ENCODE measurements around the gene SGCD. TPM values are rescaled to one million over a fixed set of nuclear protein-coding genes. Genes with fewer than 3 reads are reported as not detected.

SGCD gene
- total and polyA plus RNA-seq, 12 donors = 1.0 to 30.4 (median 9.4) TPM

DNA sequence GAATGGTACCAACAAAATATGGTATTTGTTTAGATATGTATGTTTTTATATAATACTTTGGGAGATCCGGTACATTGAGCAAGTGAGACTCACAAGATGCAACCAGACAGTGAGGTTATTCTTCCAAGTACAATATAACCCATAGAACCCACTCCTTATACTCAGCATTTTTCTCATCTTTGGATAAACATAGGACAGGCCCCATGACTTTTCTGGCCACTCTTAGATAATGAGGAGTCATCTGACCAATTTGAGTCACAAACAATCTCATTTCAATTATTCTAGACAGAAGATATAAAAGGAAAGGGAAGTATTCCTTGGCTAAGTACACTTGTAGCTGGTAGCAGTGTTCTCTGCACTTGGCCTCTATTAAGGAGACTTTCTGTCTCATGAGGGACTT lies 150.2 kb downstream of the SGCD start:
- WGBS, 4 donors = 74 to 92% (median 83%) methylated on average over 1 of the region's 1 CpG
- no peak overlapping the region for H3K4me3 ChIP-seq
- no peak for DNase-seq
- no peaks in the 10 kb centered on the region for H3K36me3 ChIP-seq (replicated peaks in 1 of 2)
- no peaks in the 10 kb centered on the region for H3K9me3 ChIP-seq (replicated peaks in 1 of 3)
- TF ChIP-seq POLR2A (IDR thresholded peaks at IDR 0.05) (no peak), CTCF (IDR thresholded peaks at IDR 0.05) (no peak)
- H3K4me1 ChIP-seq (replicated peaks in 1 of 2) = peaks cover 15 to 16% of the 10 kb centered on the region in 2 donors
- no peaks in the 10 kb centered on the region for H3K27me3 ChIP-seq
- H3K27ac ChIP-seq = no peak overlapping the region
- intact Hi-C loops (cut with DNase I) = no loop called here

- 79 to 100% (median 91%) methylated on average over 1 of the region's 1 CpG for WGBS, 4 donors
- Histone ChIP-seq H3K27ac (no peak overlapping the region), H3K27me3 (no peaks in the 10 kb centered on the region), H3K9me3 (replicated peaks in 1 of 3) (no peaks in the 10 kb centered on the region), H3K36me3 (replicated peaks in 1 of 2) (no peaks in the 10 kb centered on the region), H3K4me1 (replicated peaks in 1 of 2) (peaks cover 8 to 9% of the 10 kb centered on the region in 2 donors), H3K4me3 (no peak overlapping the region)
- intact Hi-C loops (cut with DNase I) = no loop called here
- no peak for DNase-seq
- no peak for TF ChIP-seq POLR2A (IDR thresholded peaks at IDR 0.05)
Observed at GRCh38 chr5:156479849-156480248, 152.9 kb downstream of the SGCD start.

- peak; percentile 26 to 76 (median 58) for DNase-seq
- 36 to 87% (median 49%) methylated on average over 2 to 4 of the region's 4 CpGs for WGBS, 4 donors
- TF ChIP-seq POLR2A (IDR thresholded peaks at IDR 0.05) (no peak), CTCF (IDR thresholded peaks at IDR 0.05) (no peak)
- Histone ChIP-seq H3K9me3 (replicated peaks in 1 of 3) (no peaks in the 10 kb centered on the region), H3K27me3 (no peaks in the 10 kb centered on the region), H3K27ac (peak overlapping the region in 1 of 5 donors; percentile 45), H3K4me3 (no peak overlapping the region), H3K4me1 (replicated peaks in 1 of 2) (peaks cover 0 to 4% of the 10 kb centered on the region in 2 donors), H3K36me3 (replicated peaks in 1 of 2) (no peaks in the 10 kb centered on the region)
- intact Hi-C loops (cut with DNase I) = no loop called here
Observed at GRCh38 chr5:156481741-156482140, 154.8 kb downstream of the SGCD start.

GRCh38 chr5:156482818-156483217 lies 155.9 kb downstream of the SGCD start:
- peaks cover 0 to 4% of the 10 kb centered on the region in 2 donors for H3K4me1 ChIP-seq (replicated peaks in 1 of 2)
- no peaks in the 10 kb centered on the region for H3K9me3 ChIP-seq (replicated peaks in 1 of 3)
- intact Hi-C loops (cut with DNase I) = no loop called here
- no peak for TF ChIP-seq POLR2A (IDR thresholded peaks at IDR 0.05)
- TF ChIP-seq CTCF (IDR thresholded peaks at IDR 0.05) = no peak
- no peaks in the 10 kb centered on the region for H3K36me3 ChIP-seq (replicated peaks in 1 of 2)
- no peak for DNase-seq
- H3K4me3 ChIP-seq = no peak overlapping the region
- H3K27ac ChIP-seq = no peak overlapping the region
- H3K27me3 ChIP-seq = no peaks in the 10 kb centered on the region

- WGBS, 4 donors = 83 to 96% (median 88%) methylated on average over 1 to 2 of the region's 2 CpGs; no CpG with 5 or more reads in 1 of the 4 donors
- H3K4me1 ChIP-seq (replicated peaks in 1 of 2) = peaks cover 0 to 4% of the 10 kb centered on the region in 2 donors
- TF ChIP-seq CTCF (IDR thresholded peaks at IDR 0.05) (no peak), POLR2A (IDR thresholded peaks at IDR 0.05) (no peak)
Observed at GRCh38 chr5:156486394-156487238, 159.7 kb downstream of the SGCD start.

More at GRCh38 chr5:156486394-156487238, 159.7 kb downstream of the SGCD start:
- H3K27ac ChIP-seq = no peak overlapping the region
- intact Hi-C loops (cut with DNase I) = no loop called here
- H3K9me3 ChIP-seq (replicated peaks in 1 of 3) = no peaks in the 10 kb centered on the region
- no peak overlapping the region for H3K4me3 ChIP-seq
- H3K27me3 ChIP-seq = no peaks in the 10 kb centered on the region
- DNase-seq = no peak
- no peaks in the 10 kb centered on the region for H3K36me3 ChIP-seq (replicated peaks in 1 of 2)
